Epithelial cell of proximal tubule (primary cell): Measurements from ENCODE around the gene PLCB1. TPM values are rescaled to one million over a fixed set of nuclear protein-coding genes. Genes with fewer than 3 reads are reported as not detected.
"Not testable (repeated sequence)": the region's sequence is repeated elsewhere in the genome, so short reads cannot be mapped to it uniquely, and the experiment has no call there.

Experiments
- DNase-seq: peaks from one replicate; pipeline ENCODE4 v3.0.0-alpha.2; 2011; ENCODE audit warnings: low read depth
- H3K4me3 ChIP-seq: 2 replicates; pipeline ENCODE4 v1.5.1; 2011; ENCODE audit warnings: low read depth, mild to moderate bottlenecking, low read length
- CTCF ChIP-seq: conservative IDR thresholded peaks from 2 replicates; pipeline ENCODE4 v1.5.1; 2012; ENCODE audit warnings: low read depth, mild to moderate bottlenecking, low read length
- total RNA-seq: library from RNA; depleted of rRNA; stranded (reverse); fragments of >200 nt; gene quantifications from 2 replicates; pipeline ENCODE4 v1.2.3, GENCODE V29; 2015

PLCB1 gene
- total RNA-seq, 1 donor from 2014 or later = 2.2 TPM

GRCh38 chr20:8640461-8640860, 508.4 kb downstream of the PLCB1 start:
- DNase-seq = no peak
- H3K4me3 ChIP-seq = no peak overlapping the region
- no peak for TF ChIP-seq CTCF

GRCh38 chr20:8642247-8642646, 510.2 kb downstream of the PLCB1 start:
- no peak overlapping the region for H3K4me3 ChIP-seq
- TF ChIP-seq CTCF = no peak
- no peak for DNase-seq

- not testable (repeated sequence) for H3K4me3 ChIP-seq, DNase-seq
Measured at GRCh38 chr20:8644468-8644867, 512.4 kb downstream of the PLCB1 start.

- DNase-seq = no peak
- H3K4me3 ChIP-seq = no peak overlapping the region
- no peak for TF ChIP-seq CTCF
Measured at GRCh38 chr20:8645326-8645725, 513.3 kb downstream of the PLCB1 start.

GRCh38 chr20:8646033-8646441, 514.0 kb downstream of the PLCB1 start:
- TF ChIP-seq CTCF = no peak

GRCh38 chr20:8646716-8647115, 514.6 kb downstream of the PLCB1 start:
- TF ChIP-seq CTCF = no peak
- DNase-seq = no peak
- no peak overlapping the region for H3K4me3 ChIP-seq

More at GRCh38 chr20:8646033-8646441, 514.0 kb downstream of the PLCB1 start:
- no peak overlapping the region for H3K4me3 ChIP-seq
- DNase-seq = no peak

- H3K4me3 ChIP-seq = no peak overlapping the region
- no peak for TF ChIP-seq CTCF
- no peak for DNase-seq
Measured at GRCh38 chr20:8647961-8648441, 515.9 kb downstream of the PLCB1 start.

- TF ChIP-seq CTCF = no peak
- DNase-seq = no peak
- no peak overlapping the region for H3K4me3 ChIP-seq
Measured at GRCh38 chr20:8648466-8648865, 516.4 kb downstream of the PLCB1 start.
